GM21825 (cell line): Measurements from ENCODE around the gene NRIP3.

Experiments
- ATAC-seq: cut with Tn5 transposase; IDR thresholded peaks from one replicate; pipeline ENCODE4 v1.9.1; 2021; ENCODE audit warnings: mild to moderate bottlenecking, moderate library complexity; ENCODE audit not compliant: unreplicated experiment

Gene NRIP3

GRCh38 chr11:9003573-9004182 is at the start of gene NRIP3:
TSS of gene NRIP3 (minus strand) at chr11:9004001. CDS start at chr11:9003935, 66 bp downstream.
- no peak for ATAC-seq

DNA sequence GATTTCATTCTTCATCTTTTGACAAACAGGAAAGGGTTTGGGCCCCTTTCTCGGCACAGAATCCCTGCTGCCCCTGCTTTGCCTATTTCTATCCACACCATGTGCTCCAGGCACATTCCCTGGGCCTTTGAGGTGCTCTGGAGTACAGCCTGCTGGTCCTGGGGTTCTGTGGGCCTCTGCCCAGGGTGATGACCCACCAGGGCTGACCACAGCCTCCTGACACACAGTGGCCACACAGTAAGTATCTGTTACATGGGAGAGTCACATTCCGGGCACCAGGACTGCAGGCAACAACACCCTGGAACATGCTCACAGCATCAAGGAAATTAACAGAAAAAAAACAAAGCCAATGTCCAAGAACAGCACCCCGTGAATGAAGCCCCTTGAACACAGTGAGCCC is 48.5 kb upstream of the NRIP3 start:
- ATAC-seq: no peak

GRCh38 chr11:9049959-9050358 is 46.2 kb upstream of the NRIP3 start:
- no peak for ATAC-seq

DNA sequence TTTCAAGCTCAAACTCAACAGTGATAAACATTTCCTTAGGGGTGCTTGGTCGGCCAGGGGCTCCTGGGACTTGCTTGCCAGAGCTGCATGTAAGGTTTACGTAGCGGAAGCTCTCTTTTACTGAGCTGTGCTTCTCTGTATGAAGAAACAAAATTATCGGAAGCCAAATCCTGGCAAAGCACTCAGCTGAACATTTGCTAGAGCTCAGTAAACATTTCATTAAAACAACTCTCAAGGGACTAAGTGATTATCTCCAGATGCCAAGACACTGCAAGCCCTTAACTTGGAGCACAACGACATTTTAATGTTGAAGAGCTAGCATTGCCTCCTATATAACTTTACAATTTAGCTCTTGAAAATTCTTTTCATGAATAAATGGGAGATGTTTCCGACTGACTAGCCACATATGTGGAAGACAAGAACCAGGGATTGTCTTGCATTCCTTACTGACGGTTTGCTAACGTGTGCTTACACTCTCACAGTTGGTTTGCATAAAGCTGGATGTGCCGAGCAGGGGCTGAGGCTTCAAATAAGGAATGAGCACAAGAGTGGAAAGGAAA is 44.2 kb upstream of the NRIP3 start:
- ATAC-seq: no peak

DNA sequence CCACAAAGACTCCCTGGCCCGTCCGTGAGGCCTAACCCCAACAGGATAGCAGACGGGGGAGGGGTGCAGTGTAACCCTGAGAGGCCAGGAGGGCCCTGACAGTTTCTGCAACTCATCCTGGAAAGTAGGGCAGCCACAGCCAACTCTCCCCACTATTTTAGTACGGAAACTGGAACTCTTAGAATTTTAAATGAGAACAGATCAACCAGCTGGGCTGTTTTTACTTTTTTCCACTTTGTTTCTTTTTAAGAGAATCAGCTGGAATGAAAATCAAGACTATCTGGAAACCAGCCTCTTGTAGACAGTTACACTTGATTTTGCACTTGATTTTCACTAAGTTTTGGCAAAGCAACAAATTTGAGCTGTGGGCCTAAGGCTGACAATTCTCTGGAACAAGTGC is 42.7 kb upstream of the NRIP3 start:
- no peak for ATAC-seq

DNA sequence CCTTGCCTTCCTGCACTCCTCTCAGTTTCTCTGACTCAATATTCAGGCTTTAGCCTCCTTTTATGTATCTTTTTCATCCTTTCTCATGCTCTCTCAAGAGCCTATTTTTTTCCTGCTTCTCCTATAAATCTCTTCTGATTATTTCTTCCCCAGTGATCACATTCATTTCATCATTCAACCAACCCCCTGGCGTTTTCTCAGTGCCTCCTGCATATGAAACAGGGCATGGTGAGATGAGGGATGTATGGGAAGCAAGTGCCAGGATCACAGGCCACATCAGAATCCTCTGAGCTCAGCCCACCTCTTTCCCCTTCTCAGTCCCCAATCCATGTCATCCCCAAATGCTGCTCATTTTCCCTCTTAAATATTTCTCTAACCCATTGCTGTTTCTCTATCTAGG is 38.7 kb upstream of the NRIP3 start:
- no peak for ATAC-seq

- ATAC-seq: no peak
Measured at GRCh38 chr11:9041747-9042146, 37.9 kb upstream of the NRIP3 start.

GRCh38 chr11:9040410-9040809 is 36.6 kb upstream of the NRIP3 start:
- no peak for ATAC-seq

GRCh38 chr11:9039863-9040262 is 36.1 kb upstream of the NRIP3 start:
- ATAC-seq: no peak

- ATAC-seq: no peak
Measured at GRCh38 chr11:9039198-9039597, 35.4 kb upstream of the NRIP3 start.

GRCh38 chr11:9038541-9038940 is 34.7 kb upstream of the NRIP3 start:
- no peak for ATAC-seq

DNA sequence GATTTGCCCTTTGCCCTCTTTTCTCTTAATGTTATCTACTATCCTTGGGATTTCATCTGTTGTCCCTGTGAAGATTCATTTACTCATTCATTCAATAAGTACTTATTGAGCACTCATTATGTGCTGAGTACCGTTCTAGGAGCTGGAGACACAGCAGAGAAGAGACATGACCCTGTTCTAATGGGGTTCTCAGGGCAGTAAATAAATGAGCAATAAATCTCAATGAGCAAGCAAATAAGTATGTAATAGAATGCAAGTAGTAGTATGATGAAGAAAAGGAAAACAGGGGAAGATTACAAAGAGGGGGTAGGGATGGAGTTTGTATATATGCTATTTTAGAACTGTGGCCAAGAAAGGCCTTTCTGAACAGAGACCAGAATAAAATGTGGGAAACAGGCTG is 34.2 kb upstream of the NRIP3 start:
- ATAC-seq: no peak

DNA sequence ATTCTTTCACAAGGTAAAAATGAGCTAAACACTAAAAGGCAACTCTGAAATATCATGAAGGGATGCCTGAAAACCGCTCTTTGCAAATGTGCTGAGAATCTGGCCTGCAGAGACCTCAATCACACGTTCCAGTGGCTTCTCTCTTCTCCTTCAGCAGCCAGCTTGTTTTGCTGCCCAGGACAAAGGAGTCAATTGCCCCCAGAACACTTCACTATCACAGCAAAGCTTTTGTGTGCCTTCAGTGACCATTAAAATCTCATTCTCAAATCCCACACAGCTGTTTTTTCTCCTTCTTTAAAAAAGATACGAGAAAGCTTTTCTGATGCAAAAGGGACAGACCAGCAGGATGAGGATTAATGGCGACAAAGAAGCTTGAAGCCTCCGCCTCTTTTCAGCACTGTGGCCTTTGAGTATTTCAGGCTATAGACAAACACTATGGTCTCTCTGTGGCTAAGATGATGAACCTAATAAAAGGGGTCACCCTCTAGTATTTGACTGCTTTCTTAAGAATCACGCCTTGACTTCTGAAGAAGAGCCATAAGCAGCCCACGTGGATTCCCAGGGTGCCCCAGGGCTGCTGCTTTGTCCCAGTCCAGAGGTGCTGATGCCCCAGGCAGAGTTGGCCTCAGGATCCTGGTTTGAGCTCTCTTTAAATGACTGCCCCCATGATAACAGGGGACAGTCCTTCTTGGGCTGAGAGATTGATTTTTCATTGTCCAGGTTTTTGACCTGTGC is 33.4 kb upstream of the NRIP3 start:
- ATAC-seq: no peak

DNA sequence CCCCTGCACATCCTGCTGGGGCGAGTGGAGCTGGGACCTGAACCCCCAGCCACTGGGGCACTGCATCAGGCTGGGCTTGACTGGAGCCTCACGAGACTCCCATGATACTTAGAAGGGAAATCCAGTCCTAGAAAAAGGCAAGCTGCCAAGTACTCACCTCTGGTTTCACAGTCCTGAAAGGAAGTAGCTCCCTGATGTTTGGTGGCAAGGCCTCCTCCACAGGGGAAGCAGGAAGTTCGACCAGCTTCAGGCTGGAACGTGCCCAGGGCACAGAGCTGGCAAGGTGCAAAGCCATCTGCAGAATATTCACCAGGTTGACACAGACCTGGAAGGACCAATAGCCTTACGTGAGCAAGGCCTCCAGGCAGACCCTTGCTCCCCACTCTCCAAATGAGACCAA is 26.8 kb upstream of the NRIP3 start:
- ATAC-seq: no peak

- ATAC-seq: no peak
Measured at GRCh38 chr11:9029422-9029821, 25.6 kb upstream of the NRIP3 start.

GRCh38 chr11:9028581-9028980 is 24.8 kb upstream of the NRIP3 start:
- ATAC-seq: no peak

GRCh38 chr11:9025101-9025850 is 21.5 kb upstream of the NRIP3 start:
- ATAC-seq: no peak

GRCh38 chr11:9022961-9023680 is 19.3 kb upstream of the NRIP3 start:
- ATAC-seq: no peak

DNA sequence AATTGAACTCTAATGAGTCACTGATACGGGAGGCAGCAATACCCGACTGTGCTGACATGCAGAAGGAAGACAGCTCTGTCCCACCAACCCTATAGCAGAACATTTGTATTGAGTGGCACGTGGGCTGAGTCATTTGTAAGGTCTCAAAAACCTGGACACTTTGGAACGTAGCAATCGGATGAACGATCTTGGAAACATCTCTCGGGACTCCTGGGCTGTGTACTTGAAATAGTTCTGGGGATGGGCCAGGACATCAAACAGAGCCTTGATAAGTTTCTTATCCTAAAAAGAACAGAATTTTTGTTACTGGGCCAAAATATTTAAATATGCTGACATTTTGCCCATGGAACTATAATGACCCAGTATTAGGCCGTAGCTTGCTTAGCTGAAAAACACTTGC is 17.1 kb upstream of the NRIP3 start:
- no peak for ATAC-seq

DNA sequence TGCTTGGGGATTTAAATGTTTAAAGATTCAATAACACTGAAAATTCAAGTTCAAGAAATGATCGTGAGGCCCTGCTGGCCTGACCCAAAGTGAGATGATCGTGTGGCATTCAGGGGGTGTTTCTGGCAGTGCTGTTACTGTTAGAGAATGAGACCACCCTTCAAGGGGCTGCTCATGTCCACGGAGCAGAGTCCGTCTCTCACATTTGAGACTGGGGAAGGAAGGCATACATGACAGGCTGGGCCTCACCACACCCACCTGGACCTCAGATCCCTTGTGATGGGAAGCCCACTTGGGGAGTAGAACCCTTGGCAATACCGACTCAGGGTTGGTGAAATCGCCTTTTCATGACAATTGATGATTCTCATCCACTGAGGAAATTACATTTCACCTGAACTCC is 16.1 kb upstream of the NRIP3 start:
- ATAC-seq: no peak

GRCh38 chr11:9017773-9018172 is 14.0 kb upstream of the NRIP3 start:
- ATAC-seq: no peak
